GM18861 (cell line): ENCODE results near the gene ACKR2.
A peak's percentile ranks its signal among the peaks of the same experiment; 100 is the strongest.
"Not testable (repeated sequence)": the region's sequence is repeated elsewhere in the genome, so short reads cannot be mapped to it uniquely, and the experiment has no call there.

Experiments used
- ATAC-seq: cut with Tn5 transposase; IDR thresholded peaks from one replicate; pipeline ENCODE4 v1.9.1; 2021; ENCODE audit not compliant: unreplicated experiment

Gene ACKR2

GRCh38 chr3:42801048-42801620 lies 8.1 kb upstream of the ACKR2 start:
- no peak for ATAC-seq

- ATAC-seq, result no peak
These were observed 7.5 kb upstream of the ACKR2 start for GRCh38 chr3:42801784-42802183.

- ATAC-seq, result no peak
These were observed 6.3 kb upstream of the ACKR2 start for GRCh38 chr3:42802876-42803413.

GRCh38 chr3:42803414-42804105 lies 5.7 kb upstream of the ACKR2 start:
- peak; percentile 11 for ATAC-seq

- ATAC-seq, result peak; percentile 98
These were observed 5.0 kb upstream of the ACKR2 start, which contains the start of gene HIGD1A for GRCh38 chr3:42804106-42804830. Gene HIGD1A, minus strand, starts transcription at chr3:42804490. Its CDS starts 10,237 bp downstream, at chr3:42794253.

GRCh38 chr3:42804831-42805132 lies 4.5 kb upstream of the ACKR2 start:
- no peak for ATAC-seq

GRCh38 chr3:42805141-42805821 lies 4.0 kb upstream of the ACKR2 start:
- ATAC-seq, result no peak

- ATAC-seq, result no peak
These were observed 1.3 kb upstream of the ACKR2 start for GRCh38 chr3:42807929-42808328.

- not testable (repeated sequence) for ATAC-seq
These were observed 1.5 kb downstream of the ACKR2 start for GRCh38 chr3:42810706-42811105.

GRCh38 chr3:42811118-42811883 lies 2.1 kb downstream of the ACKR2 start:
- ATAC-seq, result not testable (repeated sequence)

- no peak for ATAC-seq
These were observed 5.0 kb downstream of the ACKR2 start for GRCh38 chr3:42814246-42814645.

- no peak for ATAC-seq
These were observed 5.8 kb downstream of the ACKR2 start for GRCh38 chr3:42814914-42815507.

- no peak for ATAC-seq
These were observed 6.6 kb downstream of the ACKR2 start for GRCh38 chr3:42815826-42816225.

- ATAC-seq, result no peak
These were observed 10.2 kb downstream of the ACKR2 start for GRCh38 chr3:42819351-42819965.

GRCh38 chr3:42820746-42821051 lies 11.5 kb downstream of the ACKR2 start:
- no peak for ATAC-seq

GRCh38 chr3:42822828-42823227 lies 13.6 kb downstream of the ACKR2 start:
- ATAC-seq, result no peak

GRCh38 chr3:42823351-42823750 lies 14.1 kb downstream of the ACKR2 start:
- no peak for ATAC-seq

GRCh38 chr3:42826141-42826540 lies 16.9 kb downstream of the ACKR2 start:
- no peak for ATAC-seq

GRCh38 chr3:42827023-42827422 lies 17.8 kb downstream of the ACKR2 start:
- no peak for ATAC-seq

- no peak for ATAC-seq
These were observed 18.4 kb downstream of the ACKR2 start for GRCh38 chr3:42827654-42828053.
